ENCODE results near the gene ZNF232. TPM values are rescaled to one million over a fixed set of nuclear protein-coding genes. Genes with fewer than 3 reads are reported as not detected.
"Not testable (repeated sequence)": the region's sequence is repeated elsewhere in the genome, so short reads cannot be mapped to it uniquely, and the experiment has no call there.

ZNF232 gene
- total and polyA plus RNA-seq, 2 experiments from 2014 or later = 5.2 TPM

GRCh38 chr17:5092218-5093010, 19.3 kb downstream of the ZNF232 start:
- no peak overlapping the region for H3K4me3 ChIP-seq
- 93 to 94% methylated on average over 6 of the region's 6 CpGs for WGBS, 2 experiments (ENCODE audit: low coverage in 1 of 2, low lambda C conversion rate in 2 of 2, missing lambda C conversion rate in 2 of 2)
- DNase-seq = no peak
- peaks cover 28% of the 10 kb centered on the region for H3K9me3 ChIP-seq (ENCODE audit: low read depth)
- no peaks in the 10 kb centered on the region for H4K20me1 ChIP-seq (ENCODE audit: insufficient read depth)
- no peaks in the 10 kb centered on the region for H3K4me1 ChIP-seq (ENCODE audit: insufficient read depth)
- H2AFZ ChIP-seq = no peak overlapping the region
- no peak for TF ChIP-seq EZH2phosphoT487 (IDR thresholded peaks at IDR 0.05; ENCODE audit: insufficient read depth, low read depth)
- TF ChIP-seq EZH2 (IDR thresholded peaks at IDR 0.05; ENCODE audit: insufficient read depth, poor library complexity, severe bottlenecking) = no peak
- no peaks in the 10 kb centered on the region for H3F3A ChIP-seq (ENCODE audit: insufficient read depth)
- in situ Hi-C loops (cut with MboI) = no loop called here
- peaks cover 37% of the 10 kb centered on the region for H3K36me3 ChIP-seq (ENCODE audit: low read depth)
- no peaks in the 10 kb centered on the region for H3K9me2 ChIP-seq (ENCODE audit: insufficient read depth)
- H3K27ac ChIP-seq = no peak overlapping the region
- no peaks in the 10 kb centered on the region for H3K79me2 ChIP-seq (ENCODE audit: insufficient read depth)
- no peak overlapping the region for H3K9ac ChIP-seq
- peaks cover 6% of the 10 kb centered on the region; the same call in 1 of the 2 replicates for H3K27me3 ChIP-seq (replicated peaks; ENCODE audit: insufficient read depth)
- H3K4me2 ChIP-seq (ENCODE audit: unreplicated experiment) = no peak overlapping the region

- H4K20me1 ChIP-seq (ENCODE audit: insufficient read depth) = no peaks in the 10 kb centered on the region
- H3K27ac ChIP-seq = no peak overlapping the region
- no peaks in the 10 kb centered on the region for H3K9me2 ChIP-seq (ENCODE audit: insufficient read depth)
- H3K9ac ChIP-seq = no peak overlapping the region
- H3K79me2 ChIP-seq (ENCODE audit: insufficient read depth) = peaks cover 11% of the 10 kb centered on the region; the same call in 1 of the 2 replicates
- no peak overlapping the region for H3K4me3 ChIP-seq
- no peak overlapping the region for H2AFZ ChIP-seq
- no peak for TF ChIP-seq EZH2phosphoT487 (IDR thresholded peaks at IDR 0.05; ENCODE audit: insufficient read depth, low read depth)
- no peak for TF ChIP-seq EZH2 (IDR thresholded peaks at IDR 0.05; ENCODE audit: insufficient read depth, poor library complexity, severe bottlenecking)
- H3K9me3 ChIP-seq (ENCODE audit: low read depth) = no peaks in the 10 kb centered on the region
- DNase-seq = peak; percentile 16
- H3K27me3 ChIP-seq (replicated peaks; ENCODE audit: insufficient read depth) = no peaks in the 10 kb centered on the region
- H3K4me1 ChIP-seq (ENCODE audit: insufficient read depth) = no peaks in the 10 kb centered on the region
- WGBS, 2 experiments (ENCODE audit: low coverage in 1 of 2, low lambda C conversion rate in 2 of 2, missing lambda C conversion rate in 2 of 2) = 78 to 85% methylated on average over 3 of the region's 3 CpGs
- H3K36me3 ChIP-seq (ENCODE audit: low read depth) = no peaks in the 10 kb centered on the region
- H3K4me2 ChIP-seq (ENCODE audit: unreplicated experiment) = no peak overlapping the region
- in situ Hi-C loops (cut with MboI) = no loop called here
- H3F3A ChIP-seq (ENCODE audit: insufficient read depth) = no peaks in the 10 kb centered on the region
These were observed 31.1 kb downstream of the ZNF232 start for GRCh38 chr17:5080591-5080990.

- H3K4me2 ChIP-seq (ENCODE audit: unreplicated experiment) = peak within 1 kb of the TSS; percentile 93
- H2AFZ ChIP-seq = peak within 1 kb of the TSS; percentile 99
- peaks cover 11% of the 10 kb centered on the region; the same call in 1 of the 2 replicates for H3K79me2 ChIP-seq (ENCODE audit: insufficient read depth)
- TF ChIP-seq EZH2 (IDR thresholded peaks at IDR 0.05; ENCODE audit: insufficient read depth, poor library complexity, severe bottlenecking) (no peak), EZH2phosphoT487 (IDR thresholded peaks at IDR 0.05; ENCODE audit: insufficient read depth, low read depth) (no peak)
- no peaks in the 10 kb centered on the region for H3K4me1 ChIP-seq (ENCODE audit: insufficient read depth)
- 2 to 4% methylated on average over 64 to 75 of the region's 75 CpGs for WGBS, 2 experiments (ENCODE audit: low coverage in 1 of 2, low lambda C conversion rate in 2 of 2, missing lambda C conversion rate in 2 of 2)
- no peak within 1 kb of the TSS for H3K27ac ChIP-seq
- no peaks in the 10 kb centered on the region for H3K36me3 ChIP-seq (ENCODE audit: low read depth)
- H3K9ac ChIP-seq = peak within 1 kb of the TSS; percentile 78
- H3K27me3 ChIP-seq (replicated peaks; ENCODE audit: insufficient read depth) = 0 out of 2 replicates have a peak, but pooled peaks cover 9% of the 10 kb centered on the region
- no peaks in the 10 kb centered on the region for H4K20me1 ChIP-seq (ENCODE audit: insufficient read depth)
- H3F3A ChIP-seq (ENCODE audit: insufficient read depth) = no peaks in the 10 kb centered on the region
- H3K9me2 ChIP-seq (ENCODE audit: insufficient read depth) = no peaks in the 10 kb centered on the region
- peak; percentile 82 for DNase-seq
- peak within 1 kb of the TSS; percentile 82 for H3K4me3 ChIP-seq
- no peaks in the 10 kb centered on the region for H3K9me3 ChIP-seq (ENCODE audit: low read depth)
- in situ Hi-C loops (cut with MboI) = no loop called here
These were observed 33.3 kb downstream of the ZNF232 start, which contains the start of gene ZFP3 for GRCh38 chr17:5078106-5079028. ZFP3 (plus strand) TSS chr17:5078467; CDS start chr17:5091505, 13,038 bp downstream.

GRCh38 chr17:5077781-5078105, 33.9 kb downstream of the ZNF232 start:
- H3K27me3 ChIP-seq (replicated peaks; ENCODE audit: insufficient read depth) = 0 out of 2 replicates have a peak, but pooled peaks cover 9% of the 10 kb centered on the region
- TF ChIP-seq EZH2phosphoT487 (IDR thresholded peaks at IDR 0.05; ENCODE audit: insufficient read depth, low read depth) = no peak
- TF ChIP-seq EZH2 (IDR thresholded peaks at IDR 0.05; ENCODE audit: insufficient read depth, poor library complexity, severe bottlenecking) = no peak
- peak overlapping the region; percentile 78 for H3K9ac ChIP-seq
- in situ Hi-C loops (cut with MboI) = no loop called here
- no peak for DNase-seq
- no peak overlapping the region for H3K27ac ChIP-seq
- no peaks in the 10 kb centered on the region for H3K9me3 ChIP-seq (ENCODE audit: low read depth)
- H3K9me2 ChIP-seq (ENCODE audit: insufficient read depth) = no peaks in the 10 kb centered on the region
- no peaks in the 10 kb centered on the region for H4K20me1 ChIP-seq (ENCODE audit: insufficient read depth)
- H3K4me2 ChIP-seq (ENCODE audit: unreplicated experiment) = peak overlapping the region; percentile 93
- no peaks in the 10 kb centered on the region for H3K4me1 ChIP-seq (ENCODE audit: insufficient read depth)
- peaks cover 11% of the 10 kb centered on the region; the same call in 1 of the 2 replicates for H3K79me2 ChIP-seq (ENCODE audit: insufficient read depth)
- no peaks in the 10 kb centered on the region for H3K36me3 ChIP-seq (ENCODE audit: low read depth)
- peak overlapping the region; percentile 99 for H2AFZ ChIP-seq
- 25 to 27% methylated on average over 14 of the region's 14 CpGs for WGBS, 2 experiments (ENCODE audit: low coverage in 1 of 2, low lambda C conversion rate in 2 of 2, missing lambda C conversion rate in 2 of 2)
- H3F3A ChIP-seq (ENCODE audit: insufficient read depth) = no peaks in the 10 kb centered on the region
- peak overlapping the region; percentile 82 for H3K4me3 ChIP-seq

- H3K27me3 ChIP-seq (replicated peaks; ENCODE audit: insufficient read depth); H3F3A ChIP-seq (ENCODE audit: insufficient read depth); H3K36me3 ChIP-seq (ENCODE audit: low read depth); H3K9ac ChIP-seq; H3K9me2 ChIP-seq (ENCODE audit: insufficient read depth); H4K20me1 ChIP-seq (ENCODE audit: insufficient read depth); H3K4me1 ChIP-seq (ENCODE audit: insufficient read depth); H3K4me2 ChIP-seq (ENCODE audit: unreplicated experiment); H3K9me3 ChIP-seq (ENCODE audit: low read depth); DNase-seq; H3K27ac ChIP-seq; in situ Hi-C loops (cut with MboI): not testable (repeated sequence)
- peaks cover 11% of the 10 kb centered on the region; the same call in 1 of the 2 replicates for H3K79me2 ChIP-seq (ENCODE audit: insufficient read depth)
- peak overlapping the region; percentile 99 for H2AFZ ChIP-seq
- H3K4me3 ChIP-seq = peak overlapping the region; percentile 82; the same call in 1 of the 2 replicates
- 97% methylated on average over 24 of the region's 24 CpGs for WGBS, 2 experiments (ENCODE audit: low coverage in 1 of 2, low lambda C conversion rate in 2 of 2, missing lambda C conversion rate in 2 of 2)
These were observed 34.4 kb downstream of the ZNF232 start for GRCh38 chr17:5077275-5077674.

- in situ Hi-C loops (cut with MboI); H3F3A ChIP-seq (ENCODE audit: insufficient read depth): not testable (repeated sequence)
- 54 to 56% methylated on average over 5 of the region's 5 CpGs for WGBS, 2 experiments (ENCODE audit: low coverage in 1 of 2, low lambda C conversion rate in 2 of 2, missing lambda C conversion rate in 2 of 2)
These were observed 36.2 kb downstream of the ZNF232 start for GRCh38 chr17:5075472-5075871.

More at GRCh38 chr17:5075472-5075871, 36.2 kb downstream of the ZNF232 start:
- not testable (repeated sequence) for H3K4me1 ChIP-seq (ENCODE audit: insufficient read depth); H3K9me3 ChIP-seq (ENCODE audit: low read depth); DNase-seq; H4K20me1 ChIP-seq (ENCODE audit: insufficient read depth); H3K9me2 ChIP-seq (ENCODE audit: insufficient read depth); H2AFZ ChIP-seq; H3K4me3 ChIP-seq; H3K27me3 ChIP-seq (replicated peaks; ENCODE audit: insufficient read depth); H3K36me3 ChIP-seq (ENCODE audit: low read depth); H3K9ac ChIP-seq; H3K4me2 ChIP-seq (ENCODE audit: unreplicated experiment); H3K27ac ChIP-seq
- peaks cover 11% of the 10 kb centered on the region; the same call in 1 of the 2 replicates for H3K79me2 ChIP-seq (ENCODE audit: insufficient read depth)

Data from GM23248 (cell line).